Activated naive CD4-positive, alpha-beta T cell treated with anti-CD3 and anti-CD28 coated beads, Interleukin-2, amount 10 ng/mL, durations not matched to agents 5 hours and 36 hours (primary cell): ENCODE data around the gene FSD1. TPM values are rescaled to one million over a fixed set of nuclear protein-coding genes. Genes with fewer than 3 reads are reported as not detected.

Experiments used
- total RNA-seq, 2 experiments: library from RNA; stranded (reverse); gene quantifications; one replicate each; pipeline ENCODE4 v1.2.3, GENCODE V29; 2021

FSD1 gene
- total RNA-seq, result 1 to 10 TPM; 9.5 to 9.6 TPM

GRCh38 chr19:4304538-4305256 lies at the start of gene FSD1:
Gene FSD1 (plus strand): TSS chr19:4304598. CDS start chr19:4304747, 149 bp downstream.

GRCh38 chr19:4278419-4279266 lies 25.8 kb upstream of the FSD1 start, which contains the start of gene SHD:
Gene SHD (plus strand): TSS chr19:4279266. CDS start chr19:4280064, 798 bp downstream.

GRCh38 chr19:4302243-4302640 lies 2.2 kb upstream of the FSD1 start, which contains the start of gene TMIGD2:
Gene TMIGD2 (minus strand): TSS chr19:4302389. CDS start chr19:4302385, 4 bp downstream.

GRCh38 chr19:4338441-4339355 lies 34.3 kb downstream of the FSD1 start, which contains the start of gene STAP2:
Gene STAP2 (minus strand): TSS chr19:4338827. CDS start chr19:4338753, 74 bp downstream.

GRCh38 chr19:4343370-4344307 lies 39.2 kb downstream of the FSD1 start, which contains the start of gene MPND:
Gene MPND (plus strand): TSS chr19:4343562. CDS start chr19:4343594, 32 bp downstream.

Other genes with a start within 250 kb of the FSD1 start
- 10 to 100 TPM; 45.7 to 47.2 TPM for gene ZBTB7A, start 237.7 kb upstream of the FSD1 start, total RNA-seq
- gene MAP2K2, start 180.5 kb upstream of the FSD1 start, total RNA-seq, result 100 to 1,000 TPM; 192 to 194 TPM
- under 1 TPM in 1 of 2 experiments, not detected in 1; 0.17 TPM for gene CREB3L3, start 151.0 kb upstream of the FSD1 start, total RNA-seq
- 10 to 100 TPM; 30.8 to 35.0 TPM for gene SIRT6, start 122.0 kb upstream of the FSD1 start, total RNA-seq
- gene ANKRD24, start 121.9 kb upstream of the FSD1 start, total RNA-seq, result 1 to 10 TPM; 1.0 to 1.1 TPM
- gene EBI3, start 75.1 kb upstream of the FSD1 start, total RNA-seq, result under 1 TPM in 1 of 2 experiments, not detected in 1; 0.40 TPM
- 10 to 100 TPM; 26.0 TPM for gene YJU2, start 57.5 kb upstream of the FSD1 start, total RNA-seq
- not detected for gene SHD, start 25.3 kb upstream of the FSD1 start, total RNA-seq
- 10 to 100 TPM; 50.3 to 53.2 TPM for gene TMIGD2, start 2.2 kb upstream of the FSD1 start, total RNA-seq
- 10 to 100 TPM; 11.3 to 11.4 TPM for gene STAP2, start 34.2 kb downstream of the FSD1 start, total RNA-seq
- 10 to 100 TPM; 19.3 to 20.4 TPM for gene MPND, start 39.0 kb downstream of the FSD1 start, total RNA-seq
- 10 to 100 TPM; 78.2 to 79.6 TPM for gene SH3GL1, start 95.9 kb downstream of the FSD1 start, total RNA-seq
- gene CHAF1A, start 98.0 kb downstream of the FSD1 start, total RNA-seq, result 10 to 100 TPM; 54.9 to 60.0 TPM
- gene UBXN6, start 153.2 kb downstream of the FSD1 start, total RNA-seq, result 10 to 100 TPM; 50.0 to 57.5 TPM
- gene HDGFL2, start 167.7 kb downstream of the FSD1 start, total RNA-seq, result 10 to 100 TPM; 44.3 to 46.3 TPM
- not detected for gene PLIN4, start 213.9 kb downstream of the FSD1 start, total RNA-seq
- gene PLIN5, start 230.6 kb downstream of the FSD1 start, total RNA-seq, result not detected
- under 1 TPM; 0.05 to 0.10 TPM for gene LRG1, start 235.4 kb downstream of the FSD1 start, total RNA-seq